ENCODE measurements around the gene CLDN14. TPM values are rescaled to one million over a fixed set of nuclear protein-coding genes. Genes with fewer than 3 reads are reported as not detected.

Gene CLDN14
- total and polyA plus RNA-seq, 4 donors = 0.08 to 0.49 (median 0.15) TPM; not detected in 1

DNA sequence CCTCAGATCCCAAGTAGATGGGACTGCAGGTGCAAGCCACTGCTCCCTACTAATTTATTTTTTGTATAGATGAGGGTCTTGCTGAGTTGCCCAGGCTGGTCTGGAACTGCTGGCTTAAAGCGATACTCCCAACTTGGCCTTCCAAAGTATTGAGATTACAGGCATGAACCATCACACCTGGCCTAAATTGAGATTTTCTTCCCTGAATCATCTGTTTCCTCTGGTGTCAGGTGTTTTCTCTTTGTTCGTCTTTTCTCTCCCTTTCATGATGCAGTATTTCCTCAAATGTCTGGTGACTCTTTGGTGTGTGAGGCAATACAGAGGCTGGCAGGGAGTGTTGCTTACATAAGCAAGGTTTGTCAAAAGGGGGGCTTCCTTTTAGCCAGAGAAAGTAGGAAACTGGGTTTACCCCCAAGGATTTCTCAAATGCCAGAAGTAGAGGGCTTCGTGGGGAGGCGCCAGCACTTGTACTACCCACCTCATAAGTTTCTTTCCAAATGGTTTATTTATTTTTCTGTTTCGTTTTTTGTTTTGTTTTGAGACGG is 27.6 kb downstream of the CLDN14 start:
- WGBS, 2 donors = 65 to 68% methylated on average over 6 of the region's 6 CpGs
- H3K27me3 ChIP-seq (ENCODE audit: control insufficient read depth in 3 of 3, insufficient read depth in 3 of 3, low read length in 2 of 3) = no peaks in the 10 kb centered on the region
- no peak for ATAC-seq (ENCODE audit: insufficient read depth, low FRiP score)
- H3K4me3 ChIP-seq = no peak overlapping the region
- TF ChIP-seq, protein P1, sequence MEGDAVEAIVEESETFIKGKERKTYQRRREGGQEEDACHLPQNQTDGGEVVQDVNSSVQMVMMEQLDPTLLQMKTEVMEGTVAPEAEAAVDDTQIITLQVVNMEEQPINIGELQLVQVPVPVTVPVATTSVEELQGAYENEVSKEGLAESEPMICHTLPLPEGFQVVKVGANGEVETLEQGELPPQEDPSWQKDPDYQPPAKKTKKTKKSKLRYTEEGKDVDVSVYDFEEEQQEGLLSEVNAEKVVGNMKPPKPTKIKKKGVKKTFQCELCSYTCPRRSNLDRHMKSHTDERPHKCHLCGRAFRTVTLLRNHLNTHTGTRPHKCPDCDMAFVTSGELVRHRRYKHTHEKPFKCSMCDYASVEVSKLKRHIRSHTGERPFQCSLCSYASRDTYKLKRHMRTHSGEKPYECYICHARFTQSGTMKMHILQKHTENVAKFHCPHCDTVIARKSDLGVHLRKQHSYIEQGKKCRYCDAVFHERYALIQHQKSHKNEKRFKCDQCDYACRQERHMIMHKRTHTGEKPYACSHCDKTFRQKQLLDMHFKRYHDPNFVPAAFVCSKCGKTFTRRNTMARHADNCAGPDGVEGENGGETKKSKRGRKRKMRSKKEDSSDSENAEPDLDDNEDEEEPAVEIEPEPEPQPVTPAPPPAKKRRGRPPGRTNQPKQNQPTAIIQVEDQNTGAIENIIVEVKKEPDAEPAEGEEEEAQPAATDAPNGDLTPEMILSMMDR (IDR thresholded peaks at IDR 0.05; ENCODE audit: control extremely low read depth, extremely low read depth) = no peak
- H3K4me1 ChIP-seq (ENCODE audit: control insufficient read depth in 5 of 5, insufficient read depth in 5 of 5, low read length in 5 of 5) = peaks cover 0 to 17% (median 5%) of the 10 kb centered on the region in 5 donors
- no peaks in the 10 kb centered on the region for H3K9me3 ChIP-seq (ENCODE audit: control insufficient read depth in 4 of 4, insufficient read depth in 3 of 4, low read length in 3 of 4)
- H3K36me3 ChIP-seq (ENCODE audit: control insufficient read depth in 4 of 4, insufficient read depth in 4 of 4, low read length in 4 of 4) = no peaks in the 10 kb centered on the region
- no peak for DNase-seq
- no peak overlapping the region for H3K9ac ChIP-seq (ENCODE audit: insufficient read depth in 1 of 2, low read length in 2 of 2)
- no peak overlapping the region for H3K27ac ChIP-seq (ENCODE audit: low read depth in 1 of 2, low read length in 1 of 2)

DNA sequence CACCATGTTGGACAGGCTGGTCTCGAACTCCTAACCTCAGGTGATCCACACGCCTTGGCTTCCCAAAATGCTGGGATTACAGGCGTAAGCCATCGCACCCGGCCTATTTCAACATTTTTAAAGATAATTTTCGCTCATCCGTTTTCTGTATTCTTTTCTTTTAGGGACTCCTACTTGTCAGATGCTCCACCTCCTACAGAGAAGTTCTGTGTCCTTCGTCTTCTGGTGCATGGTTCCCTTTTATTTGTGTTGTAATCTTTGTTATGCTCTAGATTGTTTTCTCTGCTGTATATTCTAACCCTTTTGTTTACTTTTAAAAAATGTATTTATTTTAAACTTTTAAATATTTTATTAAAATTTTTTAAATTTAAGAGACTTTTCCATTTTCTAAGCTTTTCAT is 28.4 kb downstream of the CLDN14 start:
- H3K9me3 ChIP-seq (ENCODE audit: control insufficient read depth in 4 of 4, insufficient read depth in 3 of 4, low read length in 3 of 4) = no peaks in the 10 kb centered on the region
- WGBS, 2 donors = 85% methylated on average over 8 of the region's 8 CpGs
- no peak for DNase-seq
- TF ChIP-seq, protein P1 (IDR thresholded peaks at IDR 0.05; ENCODE audit: control extremely low read depth, extremely low read depth) = no peak
- no peak overlapping the region for H3K4me3 ChIP-seq
- no peaks in the 10 kb centered on the region for H3K36me3 ChIP-seq (ENCODE audit: control insufficient read depth in 4 of 4, insufficient read depth in 4 of 4, low read length in 4 of 4)
- no peak overlapping the region for H3K27ac ChIP-seq (ENCODE audit: low read depth in 1 of 2, low read length in 1 of 2)
- no peaks in the 10 kb centered on the region for H3K27me3 ChIP-seq (ENCODE audit: control insufficient read depth in 3 of 3, insufficient read depth in 3 of 3, low read length in 2 of 3)
- peaks cover 0 to 17% (median 5%) of the 10 kb centered on the region in 5 donors for H3K4me1 ChIP-seq (ENCODE audit: control insufficient read depth in 5 of 5, insufficient read depth in 5 of 5, low read length in 5 of 5)
- ATAC-seq (ENCODE audit: insufficient read depth, low FRiP score) = no peak
- H3K9ac ChIP-seq (ENCODE audit: insufficient read depth in 1 of 2, low read length in 2 of 2) = no peak overlapping the region

DNA sequence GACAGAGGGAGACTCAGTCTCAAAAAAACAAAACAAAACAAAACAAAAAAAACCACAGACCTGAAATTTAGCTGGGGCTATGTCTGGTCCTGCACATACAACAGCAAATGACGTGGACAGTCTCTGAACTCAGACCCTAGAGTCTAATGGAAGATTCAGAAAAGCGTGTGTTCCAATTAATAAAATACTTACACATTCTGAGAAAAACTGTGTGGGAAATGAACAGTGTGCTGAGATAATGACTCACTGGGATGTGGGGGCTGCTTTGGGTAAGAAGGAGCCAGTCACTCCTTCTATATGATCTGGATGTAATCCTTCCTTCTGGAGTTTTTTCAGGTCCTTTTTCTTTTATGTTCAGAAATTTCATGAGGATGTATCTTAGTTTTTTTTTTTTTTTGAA is 29.4 kb downstream of the CLDN14 start:
- Histone ChIP-seq H3K9ac (ENCODE audit: insufficient read depth in 1 of 2, low read length in 2 of 2) (no peak overlapping the region), H3K36me3 (ENCODE audit: control insufficient read depth in 4 of 4, insufficient read depth in 4 of 4, low read length in 4 of 4) (no peaks in the 10 kb centered on the region), H3K27me3 (ENCODE audit: control insufficient read depth in 3 of 3, insufficient read depth in 3 of 3, low read length in 2 of 3) (no peaks in the 10 kb centered on the region), H3K4me3 (no peak overlapping the region), H3K4me1 (ENCODE audit: control insufficient read depth in 5 of 5, insufficient read depth in 5 of 5, low read length in 5 of 5) (peaks cover 0 to 17% (median 5%) of the 10 kb centered on the region in 5 donors), H3K27ac (ENCODE audit: low read depth in 1 of 2, low read length in 1 of 2) (no peak overlapping the region), H3K9me3 (ENCODE audit: control insufficient read depth in 4 of 4, insufficient read depth in 3 of 4, low read length in 3 of 4) (no peaks in the 10 kb centered on the region)
- TF ChIP-seq, protein P1 (IDR thresholded peaks at IDR 0.05; ENCODE audit: control extremely low read depth, extremely low read depth) = no peak
- no peak for DNase-seq
- no peak for ATAC-seq (ENCODE audit: insufficient read depth, low FRiP score)
- WGBS, 2 donors = 82 to 89% methylated on average over 2 of the region's 2 CpGs

DNA sequence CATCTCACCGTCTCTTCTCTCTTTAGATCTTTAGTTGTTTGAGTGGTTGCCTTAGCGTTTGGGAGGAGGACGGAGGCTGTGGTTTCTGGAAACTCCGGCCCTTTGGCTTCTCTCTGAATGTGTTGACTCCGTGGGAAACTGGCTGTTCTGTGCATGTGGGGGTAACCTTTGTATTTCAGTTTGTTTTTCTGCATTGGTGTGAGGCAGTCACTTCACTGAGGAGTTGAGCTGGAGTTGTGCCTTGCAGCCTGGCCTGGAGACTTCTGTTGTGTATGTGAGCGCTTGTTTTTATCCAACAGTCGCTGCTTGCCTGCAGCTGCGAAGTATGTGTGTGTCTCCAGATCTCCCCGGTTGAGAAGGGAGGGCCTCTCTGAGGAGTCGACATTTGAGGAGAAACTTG is 33.6 kb downstream of the CLDN14 start:
- WGBS, 2 donors = 77 to 80% methylated on average over 10 of the region's 10 CpGs
- Histone ChIP-seq H3K27me3 (ENCODE audit: control insufficient read depth in 3 of 3, insufficient read depth in 3 of 3, low read length in 2 of 3) (no peaks in the 10 kb centered on the region), H3K27ac (ENCODE audit: low read depth in 1 of 2, low read length in 1 of 2) (no peak overlapping the region), H3K4me3 (no peak overlapping the region), H3K4me1 (ENCODE audit: control insufficient read depth in 5 of 5, insufficient read depth in 5 of 5, low read length in 5 of 5) (no peaks in the 10 kb centered on the region), H3K9ac (ENCODE audit: insufficient read depth in 1 of 2, low read length in 2 of 2) (no peak overlapping the region), H3K9me3 (ENCODE audit: control insufficient read depth in 4 of 4, insufficient read depth in 3 of 4, low read length in 3 of 4) (no peaks in the 10 kb centered on the region), H3K36me3 (ENCODE audit: control insufficient read depth in 4 of 4, insufficient read depth in 4 of 4, low read length in 4 of 4) (no peaks in the 10 kb centered on the region)
- TF ChIP-seq, protein P1 (IDR thresholded peaks at IDR 0.05; ENCODE audit: control extremely low read depth, extremely low read depth) = no peak
- no peak for DNase-seq
- ATAC-seq (ENCODE audit: insufficient read depth, low FRiP score) = no peak

Data from lung (tissue), 12 donors.